Measurements from ENCODE around the gene BEST2.
A peak's percentile ranks its signal among the peaks of the same experiment; 100 is the strongest.
"Not testable (repeated sequence)": the region's sequence is repeated elsewhere in the genome, so short reads cannot be mapped to it uniquely, and the experiment has no call there.

Gene BEST2

DNA sequence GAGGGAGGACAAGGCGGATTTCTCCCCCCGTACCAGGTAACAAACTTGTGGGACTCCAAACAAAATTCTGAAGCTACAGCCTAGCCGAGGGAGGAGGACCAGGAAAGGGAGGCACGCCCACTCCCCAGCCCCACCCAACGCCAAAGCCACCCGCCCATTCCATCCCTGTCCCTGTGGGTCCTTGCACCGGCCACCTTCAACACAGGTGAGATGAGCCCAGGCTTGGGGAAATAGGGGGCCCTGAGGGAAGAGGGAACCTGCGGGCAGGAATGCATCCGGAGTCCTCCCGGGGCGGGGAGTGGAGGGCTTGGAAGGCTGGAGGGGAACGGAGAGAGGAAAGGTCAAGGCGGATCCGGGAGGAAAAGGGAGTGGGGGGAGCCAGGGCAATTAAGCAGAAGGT is at the start of gene BEST2:
Gene BEST2 (plus strand): TSS at position 157 of the 400 bp plus-strand sequence. CDS start 802 bp downstream, outside the sequence.
- no peak for DNase-seq

DNA sequence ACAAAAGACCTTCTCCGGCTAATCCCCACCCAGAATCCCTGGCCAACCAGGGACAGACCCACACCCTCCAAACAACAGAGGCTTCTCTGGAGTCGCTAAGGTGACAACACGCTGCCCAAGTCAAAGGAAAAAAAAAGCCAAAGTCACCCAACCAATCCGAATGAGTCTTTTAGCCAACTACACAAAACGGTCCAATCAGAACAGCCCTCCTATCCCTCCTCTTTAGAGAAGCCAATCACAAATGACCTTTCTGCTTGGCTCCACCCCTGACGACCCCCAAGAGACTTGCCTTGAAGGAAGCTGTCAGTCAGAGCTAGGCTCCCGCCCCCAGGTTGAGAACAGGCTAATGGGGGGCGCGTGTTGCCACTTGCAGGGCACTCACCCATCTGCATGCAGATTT is 48.5 kb upstream of the BEST2 start:
- DNase-seq, result peak; percentile 45 to 59

DNA sequence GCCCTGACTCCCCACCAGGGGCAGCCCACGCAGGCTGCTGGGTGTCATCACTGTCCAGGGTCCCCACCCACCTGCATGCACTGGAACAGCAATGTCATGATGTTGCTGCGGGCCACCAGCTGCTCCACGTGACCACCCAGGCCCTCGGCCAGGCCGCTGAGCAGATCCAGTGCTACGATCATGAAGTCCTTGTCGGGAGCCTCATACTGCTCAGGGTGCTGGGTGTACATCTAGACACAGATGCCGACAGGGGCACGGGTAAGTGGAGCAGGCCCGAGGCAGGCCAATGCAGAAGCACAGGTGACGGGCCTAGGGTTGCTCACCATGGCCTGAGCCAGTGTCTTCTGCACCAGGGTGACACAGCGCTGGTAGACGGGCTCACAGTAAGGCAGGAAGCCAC is 46.4 kb upstream of the BEST2 start:
- DNase-seq, result no peak

DNA sequence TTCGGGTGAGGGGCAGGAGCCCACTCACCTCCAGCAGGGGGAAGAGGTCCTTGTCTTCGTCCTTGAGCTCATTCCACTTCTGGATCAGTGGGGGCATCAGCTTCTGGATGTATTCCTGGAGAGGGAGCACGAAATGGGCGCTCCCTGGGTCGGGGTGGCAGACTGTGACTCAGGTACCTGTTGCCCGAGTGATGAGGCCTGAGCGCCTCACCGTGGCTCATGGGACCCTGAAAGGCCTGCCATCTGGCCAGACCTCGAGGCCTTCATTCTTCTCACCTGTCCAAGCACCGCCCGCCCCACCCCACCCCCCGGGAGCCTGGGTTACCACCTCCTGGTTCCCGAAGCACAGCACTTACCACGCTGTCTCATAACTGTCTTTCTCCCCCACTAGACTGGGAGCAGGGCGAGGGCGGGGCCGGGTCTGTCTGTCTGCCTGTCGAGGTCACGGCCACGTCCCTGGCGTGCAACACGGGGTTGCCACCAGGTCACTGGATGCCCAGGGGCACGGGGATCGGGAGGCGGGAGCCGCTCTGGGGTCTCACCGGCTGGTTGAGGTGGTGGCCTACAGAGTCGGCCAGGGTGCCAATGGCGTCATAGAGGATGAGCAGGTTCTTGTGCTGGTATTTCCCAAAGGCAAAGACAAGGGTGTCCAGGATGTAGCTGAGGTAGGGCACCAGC is 45.8 kb upstream of the BEST2 start:
- DNase-seq, result no peak

DNA sequence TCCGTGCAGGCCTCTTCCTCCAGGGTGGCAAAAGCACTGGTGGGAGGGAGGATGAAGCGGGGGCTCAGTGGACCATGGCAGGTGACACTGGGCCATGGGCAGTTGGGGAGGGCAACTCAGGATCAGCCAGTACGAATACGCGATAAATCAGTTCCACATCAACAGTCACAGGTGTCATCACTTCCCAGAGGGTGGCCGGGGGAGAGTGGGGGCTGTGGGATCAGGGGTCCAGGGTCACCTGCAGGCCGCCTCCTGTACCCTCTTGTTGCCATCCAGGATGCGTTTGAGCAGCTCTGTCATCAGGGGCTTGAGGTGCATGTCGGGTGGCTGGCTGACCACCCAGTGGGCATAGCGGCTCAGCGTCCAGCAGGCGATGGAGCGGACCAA is 45.3 kb upstream of the BEST2 start:
- DNase-seq, result no peak

DNA sequence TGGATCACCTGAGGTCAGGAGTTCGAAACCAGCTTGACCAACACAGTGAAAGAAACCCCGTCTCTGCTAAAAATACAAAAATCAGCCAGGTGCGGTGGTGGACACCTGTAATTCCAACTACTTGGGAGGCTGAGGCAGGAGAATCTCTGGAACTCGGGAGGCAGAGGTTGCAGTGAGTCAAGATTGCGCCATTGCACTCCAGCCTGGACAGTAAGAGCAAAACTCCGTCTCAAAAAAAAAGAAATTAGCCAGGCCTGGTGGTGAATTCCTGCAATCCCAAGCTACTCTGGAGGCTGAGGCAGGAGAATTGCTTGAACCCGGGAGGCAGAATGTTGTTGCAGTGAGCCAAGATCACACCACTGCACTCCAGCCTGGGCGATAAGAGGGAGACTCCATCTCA is 43.0 kb upstream of the BEST2 start:
- DNase-seq, result no peak

DNA sequence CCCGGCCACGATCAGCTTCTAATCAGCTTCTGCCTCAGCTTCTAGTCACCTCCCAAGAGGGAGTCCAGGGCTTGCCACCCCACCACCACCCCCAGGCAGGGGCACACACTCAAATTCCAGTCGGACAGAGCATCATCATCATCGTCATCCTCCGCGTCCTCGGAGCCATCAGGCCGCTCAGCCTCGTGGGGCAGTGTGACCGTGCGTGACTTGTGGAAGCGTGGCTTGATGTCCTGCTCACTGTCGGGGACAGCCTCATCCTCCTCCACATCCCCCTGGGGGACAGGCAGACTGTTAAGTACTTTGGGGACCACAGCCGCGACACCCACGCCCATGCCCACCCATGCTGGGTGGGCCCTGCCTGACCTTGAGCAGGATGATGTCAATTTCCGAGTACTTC is 40.4 kb upstream of the BEST2 start:
- no peak for DNase-seq

DNA sequence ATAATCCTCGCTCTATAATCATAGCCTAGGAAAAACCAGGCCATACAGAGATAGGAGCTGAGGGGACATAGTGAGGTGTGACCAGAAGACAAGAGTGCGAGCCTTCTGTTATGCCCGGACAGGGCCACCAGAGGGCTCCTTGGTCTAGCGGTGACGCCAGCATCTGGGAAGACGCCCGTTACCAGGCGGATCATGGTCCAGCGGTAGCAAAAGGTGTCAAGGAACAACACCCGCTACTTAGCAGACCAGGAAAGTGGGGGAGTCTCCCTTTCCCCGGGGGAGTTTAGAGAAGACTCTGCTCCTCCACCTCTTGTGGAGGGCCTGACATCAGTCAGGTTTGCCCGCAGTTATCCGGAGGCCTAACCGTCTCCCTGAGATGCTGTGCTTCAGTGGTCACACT is 39.5 kb upstream of the BEST2 start:
- DNase-seq, result peak in 1 of 2 experiments; percentile 6

DNA sequence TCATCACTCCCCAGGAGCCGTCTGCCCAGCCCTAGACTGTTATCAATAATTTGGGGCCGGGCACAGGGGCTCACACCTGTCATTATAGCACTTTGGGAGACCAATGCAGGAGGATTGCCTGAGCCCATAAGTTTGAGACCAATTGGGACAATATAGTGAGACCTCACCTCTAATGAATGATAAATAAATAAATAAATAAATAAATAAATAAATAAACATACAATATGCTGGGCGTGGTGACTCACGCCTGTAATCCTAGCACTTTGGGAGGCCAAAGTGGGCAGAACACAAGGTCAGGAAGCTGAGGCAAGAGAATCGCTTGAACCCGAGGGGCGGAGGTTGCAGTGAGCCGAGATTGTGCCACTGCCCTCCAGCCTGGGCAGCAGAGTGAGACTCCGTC is 38.3 kb upstream of the BEST2 start:
- not testable (repeated sequence) for DNase-seq

DNA sequence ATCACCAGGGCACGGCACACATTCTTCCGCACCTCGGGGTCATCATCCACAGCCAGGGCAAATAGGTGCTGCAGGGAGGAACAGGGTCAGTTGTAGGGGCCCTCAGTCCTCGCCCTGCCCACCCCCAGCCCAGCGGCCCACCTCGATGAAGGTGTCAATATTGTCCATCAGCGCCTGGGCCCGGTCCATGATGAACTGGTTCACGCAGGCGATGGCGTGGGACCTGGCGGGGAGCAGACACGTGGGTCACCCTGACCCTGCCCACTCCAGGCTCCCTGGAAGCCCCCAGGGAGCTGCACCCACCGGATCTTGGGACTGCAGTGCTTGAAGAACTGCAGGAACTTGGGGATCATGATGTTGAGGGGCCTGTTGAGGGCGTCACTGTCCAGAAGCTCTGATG is 36.5 kb upstream of the BEST2 start:
- DNase-seq, result no peak

DNA sequence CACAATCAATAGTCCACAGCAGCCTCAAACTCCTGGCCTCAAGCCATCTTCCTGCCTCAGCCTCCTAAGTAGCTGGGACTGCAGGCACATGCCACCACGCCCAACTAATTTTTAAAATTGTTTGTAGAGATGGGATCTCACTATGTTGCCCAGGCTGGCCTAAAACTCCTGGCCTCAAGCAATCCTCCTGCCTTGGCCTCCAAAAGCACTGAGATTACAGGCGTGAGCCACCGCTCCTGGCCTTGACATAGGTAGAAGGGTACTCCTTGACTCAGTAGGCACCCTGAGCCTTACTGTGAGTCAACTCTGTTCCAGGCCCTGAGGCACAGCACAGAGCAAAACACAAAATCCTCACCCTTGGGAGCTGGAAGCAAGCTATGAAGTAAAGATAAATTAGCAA is 35.7 kb upstream of the BEST2 start:
- DNase-seq, result no peak

DNA sequence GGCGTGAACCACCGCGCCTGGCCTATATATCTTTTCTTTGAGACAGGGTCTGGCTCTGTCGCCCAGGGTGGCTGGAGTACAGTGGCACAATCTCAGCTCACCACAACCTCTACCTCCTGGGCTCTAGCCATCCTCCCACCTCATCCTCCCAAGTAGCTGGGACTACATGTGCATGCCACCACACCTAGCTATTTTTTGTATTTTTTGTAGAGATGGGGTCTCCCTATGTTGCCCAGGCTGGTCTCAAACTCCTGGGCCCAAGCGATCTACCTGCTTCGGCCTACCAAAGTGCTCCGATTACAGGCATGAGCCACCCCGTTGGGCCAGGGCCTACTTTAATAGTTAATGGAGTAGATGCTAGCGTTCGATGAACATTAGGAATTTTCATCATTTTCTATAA is 31.3 kb upstream of the BEST2 start:
- DNase-seq, result no peak

DNA sequence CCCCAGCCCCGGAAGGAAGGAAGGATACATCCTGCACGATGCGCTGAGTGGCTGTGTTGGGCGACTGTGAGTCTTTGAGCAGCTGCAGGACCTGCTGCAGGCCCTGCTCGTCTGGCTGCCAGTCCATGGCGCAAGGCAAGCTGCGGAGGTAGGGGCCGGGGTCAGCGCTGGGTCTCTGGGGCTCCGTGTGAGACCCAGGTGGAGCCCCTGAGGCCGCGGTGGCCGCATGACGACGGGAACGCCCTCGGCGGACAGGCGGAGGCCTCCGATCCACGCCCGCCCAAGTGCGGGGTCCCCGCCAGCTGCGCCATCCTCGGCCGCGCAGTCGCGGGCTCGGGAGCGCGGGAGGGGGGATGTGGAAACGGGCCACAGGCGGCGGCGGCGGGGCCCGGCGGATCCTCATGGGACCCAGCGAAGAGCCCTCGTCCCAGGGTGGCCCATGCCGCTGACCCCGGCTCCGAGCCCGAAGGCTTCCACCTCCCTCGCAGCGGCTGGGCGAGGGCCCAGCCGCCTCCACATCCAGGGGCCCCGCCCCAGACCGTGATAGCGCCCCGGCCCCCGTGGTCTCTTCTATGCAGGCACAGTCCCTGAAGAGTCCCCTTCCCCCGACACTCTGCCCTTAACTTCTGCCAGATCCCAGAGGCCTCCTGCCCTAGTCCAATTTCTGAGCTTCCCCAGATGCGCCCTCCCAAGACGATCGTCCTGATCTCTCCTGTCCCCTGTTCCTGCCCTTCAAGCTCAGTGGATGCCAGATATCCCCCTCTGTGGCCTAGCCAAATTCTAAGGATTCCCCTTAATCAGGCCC is 30.5 kb upstream of the BEST2 start:
- no peak for DNase-seq

DNA sequence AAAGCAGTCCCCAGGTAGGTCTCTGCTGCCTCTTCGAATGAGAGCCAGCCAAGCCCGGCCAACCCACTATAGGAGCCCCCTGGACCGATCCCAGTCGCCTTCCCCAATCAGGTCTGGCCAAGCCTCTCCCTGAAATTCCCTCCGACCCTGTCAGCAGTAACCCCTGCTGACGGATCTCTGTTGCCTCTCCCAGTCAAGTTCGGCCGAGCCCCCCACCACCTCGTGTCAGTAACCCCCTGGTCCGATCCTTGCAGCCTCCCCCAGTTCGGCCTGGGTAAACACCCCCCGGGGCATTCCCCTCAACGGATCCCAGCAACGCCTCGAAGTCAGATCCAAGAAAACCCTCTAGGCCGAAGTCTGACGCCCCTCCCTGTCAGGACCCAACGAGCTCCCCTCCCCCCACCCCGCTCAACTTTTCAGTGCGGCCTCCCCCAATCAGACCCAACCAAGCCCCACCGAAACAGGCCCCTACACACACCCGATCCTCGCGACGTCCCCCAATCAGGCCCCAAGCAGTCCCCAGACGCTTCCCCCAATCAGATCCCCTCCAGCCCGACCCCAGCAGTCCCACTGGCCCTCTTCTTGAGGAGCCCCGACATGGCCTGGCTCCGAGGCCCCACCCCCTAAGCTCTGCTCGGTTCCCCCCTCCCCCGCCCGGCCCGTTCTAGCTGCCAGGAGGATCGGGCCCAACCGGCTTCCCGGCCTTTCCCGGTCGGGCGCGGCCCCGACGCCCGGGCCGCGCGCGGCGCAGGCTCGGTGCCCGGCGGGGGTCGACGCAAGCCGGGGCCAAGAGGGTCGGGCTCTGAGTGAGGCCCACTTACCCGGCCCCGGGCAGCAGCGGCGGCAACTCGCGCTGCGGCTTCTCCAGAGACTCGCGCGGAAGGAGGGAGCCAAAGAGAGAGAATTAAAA is 29.7 kb upstream of the BEST2 start:
- DNase-seq, result no peak

DNA sequence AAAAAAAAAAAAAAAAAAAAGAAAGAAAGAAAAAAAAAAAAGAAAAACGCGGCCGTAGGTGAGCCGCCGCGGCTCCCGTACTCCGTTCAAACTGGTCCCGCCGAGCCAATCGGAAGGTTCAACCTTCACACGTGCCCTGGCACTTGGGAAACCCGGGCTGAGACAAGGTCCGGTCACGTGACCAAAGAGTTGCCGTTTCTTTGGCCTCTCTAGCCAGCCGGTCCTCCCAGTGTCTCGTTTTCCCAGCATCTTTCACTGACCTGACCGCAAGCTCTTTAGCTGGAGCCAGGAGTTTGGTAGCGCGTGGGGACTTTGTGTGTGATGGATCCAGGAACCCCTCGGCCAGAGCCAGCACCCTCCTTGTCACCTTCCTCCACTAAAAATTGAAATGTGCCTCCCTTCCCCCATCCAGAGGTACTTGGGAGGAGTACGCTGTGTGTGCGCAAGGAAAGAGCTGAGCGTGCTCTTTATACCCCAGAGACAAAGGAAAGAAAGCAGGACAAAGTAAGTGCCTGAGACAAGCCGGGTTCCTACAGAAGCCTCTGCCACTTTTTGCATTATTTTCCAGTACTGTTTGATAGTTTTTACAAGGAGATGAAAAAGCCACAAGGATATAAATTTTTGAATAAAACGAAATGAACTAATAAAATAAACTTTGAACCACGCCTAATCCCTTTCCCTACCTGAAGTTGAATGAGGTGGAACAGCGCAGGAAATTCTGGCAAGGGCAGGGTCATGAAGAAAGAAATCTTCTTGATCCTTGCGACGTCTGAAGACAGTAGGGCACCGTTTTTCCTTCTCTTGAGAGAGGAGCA is 28.8 kb upstream of the BEST2 start:
- peak; percentile 99 to 100 for DNase-seq

DNA sequence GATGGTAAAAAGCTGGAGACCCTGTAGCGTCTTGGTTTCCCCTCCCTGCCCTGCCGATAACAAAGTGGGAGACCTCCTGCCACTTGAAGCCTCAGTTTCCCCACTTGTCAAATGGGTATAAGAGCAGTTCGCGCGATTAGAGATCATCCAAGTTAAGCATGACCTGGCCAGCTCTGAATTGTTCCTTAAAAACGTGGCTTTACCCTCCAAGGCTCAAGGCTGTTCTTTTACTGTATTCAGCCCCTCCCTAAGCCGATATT is 28.3 kb upstream of the BEST2 start:
- DNase-seq, result peak in 1 of 2 experiments; percentile 56

DNA sequence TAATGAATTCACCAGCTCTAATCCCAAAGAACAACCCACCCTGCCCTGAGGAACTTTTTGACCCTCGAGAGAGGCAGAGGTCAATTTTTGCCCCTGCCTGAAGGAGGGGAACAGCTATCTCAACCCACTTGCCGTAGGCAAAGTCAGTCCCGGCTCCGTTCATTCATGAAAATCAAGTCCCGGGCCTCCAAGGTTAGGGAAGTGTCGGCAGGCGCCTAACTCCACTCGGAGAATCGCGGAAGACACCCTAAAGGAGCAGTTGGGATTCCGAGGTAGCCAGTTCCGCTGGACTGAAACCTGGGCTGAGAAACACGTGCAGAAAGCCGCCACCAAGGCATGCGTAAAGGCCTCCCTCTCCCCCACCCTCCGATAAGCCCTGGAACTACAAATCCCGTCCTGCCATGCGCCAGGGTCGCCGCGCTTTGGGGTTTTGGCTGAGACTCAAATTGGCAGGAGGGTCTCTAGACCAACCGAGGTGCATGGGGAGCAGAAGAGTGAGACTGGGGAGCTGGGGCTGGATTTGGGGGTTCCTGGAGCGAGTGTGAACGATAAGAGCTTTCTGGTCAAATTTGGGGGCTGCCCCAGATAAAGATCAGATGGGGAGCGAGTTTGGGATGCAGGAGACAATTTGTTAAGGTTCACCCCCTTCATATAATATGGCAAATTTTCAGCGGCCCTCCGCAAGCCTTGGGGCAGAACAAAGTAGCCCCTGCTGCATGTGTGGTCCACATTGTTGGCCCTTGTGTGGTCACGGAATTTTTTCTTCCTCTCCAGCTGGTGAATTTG is 27.8 kb upstream of the BEST2 start, which contains the start of gene TNPO2:
Gene TNPO2 (minus strand): TSS at position 292 of the 786 bp plus-strand sequence. CDS start 2,955 bp downstream, outside the sequence.
- peak; percentile 83 to 87 for DNase-seq

DNA sequence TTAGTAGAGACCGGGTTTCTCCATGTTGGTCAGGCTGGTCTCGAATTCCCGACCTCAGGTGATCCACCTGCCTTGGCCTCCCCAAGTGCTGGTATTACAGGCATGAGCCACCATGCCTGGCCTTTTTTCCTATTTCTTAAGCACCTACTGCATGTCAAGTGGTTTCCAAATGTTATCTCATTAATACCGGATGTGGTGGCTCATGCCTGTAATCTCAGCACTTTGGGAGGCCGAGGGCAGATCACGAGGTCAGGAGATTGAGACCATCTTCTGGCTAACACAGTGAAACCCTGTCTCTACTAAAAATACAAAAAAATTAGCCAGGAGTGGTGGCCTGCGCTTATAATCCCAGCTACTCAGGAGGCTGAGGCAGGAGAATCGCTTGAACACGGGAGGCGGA is 26.0 kb upstream of the BEST2 start:
- not testable (repeated sequence) for DNase-seq

DNA sequence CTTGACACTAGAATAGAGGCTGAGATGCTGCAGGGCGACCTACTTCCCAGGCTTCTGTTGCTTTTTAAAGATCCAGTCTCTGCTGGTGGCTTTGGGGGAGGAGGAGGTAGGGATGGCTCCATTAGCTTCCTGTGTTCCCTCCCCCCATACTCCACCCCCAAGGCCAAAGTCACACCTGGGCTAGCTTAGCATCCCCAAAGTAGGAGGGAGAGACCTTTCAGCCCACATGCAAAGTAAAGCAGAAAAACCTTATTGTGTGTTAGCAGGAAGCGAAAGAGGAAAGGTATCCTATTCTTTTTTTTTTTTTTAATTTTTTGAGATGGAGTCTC is 24.6 kb upstream of the BEST2 start:
- no peak for DNase-seq

DNA sequence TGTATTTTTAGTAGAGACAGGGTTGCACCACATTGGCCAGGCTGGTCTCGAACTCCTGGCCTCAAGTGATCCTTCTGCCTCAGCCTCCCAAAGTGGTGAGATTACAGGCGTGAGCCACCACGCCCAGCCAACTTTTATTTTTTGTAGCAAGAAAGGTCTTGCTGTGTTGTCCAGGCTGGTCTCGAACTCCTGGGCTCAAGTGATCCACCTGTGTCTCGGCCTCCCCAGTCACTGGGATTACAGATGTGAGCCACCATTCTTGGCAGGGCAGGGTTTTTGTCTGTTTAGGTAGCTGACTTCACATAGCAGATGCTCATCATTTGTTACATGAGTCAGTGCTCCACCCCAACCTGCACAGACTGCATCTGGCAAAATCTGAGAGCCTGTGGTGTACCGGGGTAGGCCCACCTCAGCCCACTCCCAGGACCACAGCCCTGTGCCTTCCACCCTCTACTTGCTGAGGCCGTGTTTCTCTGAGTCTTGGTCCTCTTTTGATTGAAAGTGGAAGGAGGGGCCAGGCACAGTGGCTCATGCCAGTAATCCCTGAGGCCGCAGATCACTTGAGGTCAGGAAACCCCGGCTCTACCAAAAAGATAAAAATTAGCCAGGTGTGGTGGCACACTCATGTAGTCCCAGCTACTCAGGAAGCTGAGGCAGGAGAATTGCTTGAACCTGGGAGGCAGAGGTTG is 23.7 kb upstream of the BEST2 start:
- DNase-seq, result no peak

DNA sequence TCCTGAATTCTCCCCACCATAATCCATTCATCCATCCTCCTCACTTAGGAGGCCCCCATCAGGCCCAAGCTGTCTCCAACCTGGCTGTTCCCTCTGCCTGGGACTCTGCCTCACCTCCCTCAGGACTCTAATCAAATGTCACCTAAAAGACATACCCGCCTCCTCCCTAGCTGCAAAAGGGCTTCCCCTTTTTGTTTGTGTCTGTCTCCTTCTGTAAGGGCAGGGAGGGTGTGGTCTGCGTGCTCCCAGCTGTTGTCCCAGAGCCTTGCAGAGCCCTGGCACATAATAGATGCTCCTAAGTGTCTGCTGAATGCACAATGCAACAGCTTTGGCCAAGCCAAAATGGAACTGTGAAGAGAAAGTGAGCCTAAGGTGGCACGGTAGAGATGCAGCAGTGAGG is 21.5 kb upstream of the BEST2 start:
- no peak for DNase-seq

Measured in NCI-H524 (cell line).